HG03095 (cell line): ENCODE results near the gene TRPC6.
"Not testable (repeated sequence)": the region's sequence is repeated elsewhere in the genome, so short reads cannot be mapped to it uniquely, and the experiment has no call there.

Experiments
- ATAC-seq: cut with Tn5 transposase; IDR thresholded peaks from one replicate; pipeline ENCODE4 v1.9.1; 2021; ENCODE audit warnings: moderate library complexity; ENCODE audit not compliant: unreplicated experiment

TRPC6 gene

DNA sequence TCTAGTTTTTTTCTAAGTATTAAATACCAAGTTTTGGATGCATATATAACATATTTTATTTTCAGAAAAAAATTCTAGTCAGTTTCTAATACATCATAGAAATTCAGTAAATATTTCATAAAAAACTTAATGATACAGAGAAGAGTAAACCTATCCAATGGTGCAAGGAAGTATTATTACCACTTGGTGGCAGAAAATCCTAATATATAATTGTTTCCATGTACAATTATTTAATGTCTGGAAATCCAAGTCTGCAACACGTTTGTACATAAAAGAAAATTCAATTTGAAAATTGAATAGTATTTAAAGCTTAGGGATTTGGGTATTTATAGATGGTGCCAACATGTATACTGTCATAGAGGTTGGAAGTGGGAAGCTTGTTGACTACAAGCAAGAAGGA is 127.0 kb downstream of the TRPC6 start:
- ATAC-seq, result no peak

DNA sequence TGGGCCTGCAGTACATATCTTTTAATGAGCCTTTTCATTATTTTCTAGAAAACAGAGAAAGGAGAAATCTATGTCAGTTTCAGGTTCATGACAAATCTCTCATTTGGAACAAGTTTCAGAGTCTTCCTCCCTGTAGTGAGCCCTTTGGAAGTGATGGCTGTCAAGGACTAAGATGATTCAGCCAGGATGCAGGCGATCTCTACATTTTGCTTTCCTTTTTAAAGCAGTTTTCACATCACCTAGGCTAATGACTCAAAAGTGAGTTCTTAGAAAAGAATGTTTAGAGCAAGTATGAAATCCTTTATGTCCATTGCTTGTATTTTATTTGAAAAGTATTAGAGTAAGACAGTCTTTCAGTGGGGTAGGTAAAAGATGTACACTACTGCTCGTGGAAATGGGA is 130.1 kb downstream of the TRPC6 start:
- ATAC-seq, result no peak

DNA sequence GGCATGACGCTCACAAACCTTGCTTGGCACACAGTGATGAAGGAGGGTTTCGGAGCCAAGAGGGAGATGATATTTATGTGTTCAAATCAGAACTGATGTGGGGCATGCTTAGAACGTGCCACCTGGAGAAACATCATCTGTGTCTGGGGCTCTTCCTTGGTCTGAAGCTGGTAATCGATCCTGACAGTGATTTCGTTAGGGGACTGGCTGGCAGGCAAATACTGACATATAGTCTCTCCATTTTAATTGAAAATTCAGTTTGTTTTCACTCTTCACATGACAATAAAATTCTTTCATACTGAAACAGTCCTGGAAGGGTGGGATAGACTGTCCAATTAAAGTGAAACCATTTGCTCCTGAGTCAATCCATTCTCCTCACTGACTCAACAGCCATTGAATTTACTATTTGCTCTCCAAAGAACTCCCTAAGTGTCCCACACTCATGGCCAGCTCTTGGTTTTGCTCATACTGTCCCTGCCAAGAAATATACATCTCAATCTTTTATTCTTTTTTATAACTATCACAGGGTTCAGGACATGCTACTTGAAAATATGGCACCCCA is 134.8 kb downstream of the TRPC6 start:
- no peak for ATAC-seq

DNA sequence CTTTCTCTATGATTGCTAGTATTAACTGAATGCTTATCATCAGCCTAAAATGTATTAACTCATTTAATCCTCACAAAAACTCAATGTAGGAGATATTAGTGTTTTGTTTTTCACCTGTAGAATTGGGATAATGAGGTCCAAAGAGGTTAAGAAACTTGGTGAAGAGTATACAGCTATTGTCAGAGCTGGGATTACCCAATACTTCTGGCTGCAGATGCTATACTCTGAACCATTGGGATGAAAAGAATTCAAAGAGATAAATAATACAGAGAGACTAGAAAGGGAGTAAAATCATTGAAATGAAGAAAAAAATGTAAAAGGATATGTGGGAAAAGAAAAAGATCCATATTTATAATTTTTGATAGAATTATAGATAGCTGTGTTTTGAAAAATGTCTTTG is 137.1 kb downstream of the TRPC6 start:
- ATAC-seq, result no peak

DNA sequence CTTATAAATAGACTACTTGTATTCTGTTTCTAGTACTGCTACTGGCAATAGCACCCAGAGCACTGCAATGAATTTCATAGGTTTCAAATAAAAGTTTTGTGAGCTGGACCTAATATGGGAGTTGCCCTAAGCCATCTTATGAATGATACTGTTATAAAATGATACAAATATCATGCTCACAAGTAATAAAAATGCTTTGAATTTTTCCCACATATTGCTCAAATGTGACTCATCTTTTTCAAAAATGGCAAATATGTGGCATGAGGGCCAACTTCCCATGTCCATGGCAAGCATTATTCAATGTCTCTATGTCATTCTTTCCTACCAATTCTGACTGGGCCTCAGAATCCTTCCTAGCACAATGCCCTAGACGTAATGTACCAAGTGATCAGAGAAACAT is 137.6 kb downstream of the TRPC6 start:
- no peak for ATAC-seq

DNA sequence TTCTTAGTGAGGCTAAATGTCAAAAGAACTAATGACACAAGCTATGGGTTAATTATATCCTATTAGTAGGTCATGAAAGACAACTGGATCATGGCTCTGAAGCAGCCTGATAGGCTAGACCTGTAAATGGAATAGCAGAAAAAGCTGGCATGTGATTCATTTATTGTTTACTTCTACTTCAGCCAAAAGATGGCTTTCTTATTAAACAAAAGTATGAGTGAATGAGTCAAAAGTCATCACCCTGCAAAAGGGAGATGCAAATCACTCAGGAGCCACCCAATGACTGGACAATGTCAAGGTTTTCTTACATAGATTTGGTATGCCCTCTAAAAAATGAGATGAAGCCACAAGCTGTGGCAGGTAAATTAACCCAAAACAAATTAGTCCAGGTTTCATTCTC is 138.0 kb downstream of the TRPC6 start:
- no peak for ATAC-seq

DNA sequence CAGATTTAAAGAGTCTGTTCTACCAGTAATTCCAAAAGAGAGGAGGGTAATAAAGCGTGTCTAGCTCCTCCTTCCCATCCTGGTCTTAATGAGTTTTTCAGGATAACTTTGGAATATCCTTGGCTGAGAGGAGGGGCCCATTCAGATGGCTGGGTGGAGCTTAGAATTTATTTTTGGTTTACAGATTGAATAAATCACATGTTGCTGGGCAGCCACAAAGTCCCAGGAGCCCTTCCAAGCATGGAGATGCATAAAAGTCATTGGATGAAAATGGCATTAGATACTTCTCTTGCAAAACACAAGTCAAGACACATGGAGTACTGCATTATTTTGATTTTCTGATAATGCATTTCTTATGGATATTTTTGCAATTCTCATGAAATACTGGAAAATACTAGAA is 139.0 kb downstream of the TRPC6 start:
- ATAC-seq, result no peak

DNA sequence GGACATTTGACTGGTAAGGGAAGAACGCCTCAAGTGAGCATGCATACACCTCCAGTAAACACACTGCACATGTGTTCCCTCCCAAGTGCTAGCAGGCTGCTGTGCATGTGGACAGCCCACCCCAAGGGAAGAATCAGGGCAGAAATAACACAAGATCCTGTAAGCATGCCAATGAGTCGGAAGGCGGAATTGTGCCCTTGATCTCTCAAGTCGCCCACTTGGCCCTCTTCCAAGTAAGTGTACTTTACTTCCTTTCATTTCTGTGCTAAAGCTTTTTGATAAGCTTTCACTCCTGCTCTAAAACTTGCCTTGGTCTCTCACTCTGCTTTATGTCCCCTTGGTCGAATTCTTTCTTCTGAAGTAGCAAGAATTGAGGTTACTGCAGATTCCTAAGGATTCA is 139.6 kb downstream of the TRPC6 start:
- ATAC-seq, result no peak

DNA sequence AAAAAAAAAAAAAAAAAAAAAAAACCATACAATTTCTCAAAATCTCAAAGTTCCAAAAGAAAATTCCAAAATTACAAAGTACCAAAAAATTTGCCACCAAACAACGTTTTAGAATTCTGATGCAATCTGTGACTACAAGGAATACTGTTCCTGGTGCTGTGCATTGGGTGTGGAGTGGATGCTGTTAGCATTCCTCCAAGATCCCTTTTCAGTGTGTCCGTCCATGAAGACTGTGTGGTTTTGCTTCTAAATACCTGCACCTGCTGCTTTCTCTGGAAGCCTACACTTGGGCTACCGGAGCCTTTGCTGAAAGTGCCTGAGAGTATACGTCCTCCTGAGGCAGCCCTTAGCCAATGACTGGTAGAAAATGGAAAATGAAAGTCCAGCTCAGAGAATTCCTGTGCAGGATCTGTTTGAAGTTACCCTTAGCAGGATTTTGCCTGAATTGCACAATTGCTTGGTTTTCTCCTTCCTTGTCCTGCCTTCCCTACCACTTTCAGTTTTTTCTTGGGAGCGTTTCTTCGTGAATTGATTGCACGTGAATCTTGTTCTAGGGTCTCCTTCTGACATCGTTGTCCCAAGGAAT is 140.8 kb downstream of the TRPC6 start:
- ATAC-seq, result no peak

DNA sequence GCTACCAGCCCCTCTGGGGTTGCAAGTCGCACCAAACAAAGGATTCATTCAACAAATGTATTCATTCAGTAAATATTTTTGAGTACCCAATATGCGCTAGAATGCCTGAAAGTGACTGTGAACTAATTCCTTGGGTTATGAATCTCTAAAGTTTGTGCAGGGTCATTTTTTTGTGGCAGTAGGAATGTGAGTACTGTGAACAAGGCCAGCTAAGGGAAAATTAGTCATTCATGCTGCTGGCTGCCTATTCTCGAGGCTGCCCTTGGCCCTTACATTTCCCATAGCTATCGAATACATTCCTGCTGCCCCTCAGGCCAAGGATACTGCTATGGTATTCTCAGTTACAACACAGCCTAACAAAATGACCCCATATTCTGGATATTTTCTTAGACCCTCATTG is 141.6 kb downstream of the TRPC6 start:
- no peak for ATAC-seq

DNA sequence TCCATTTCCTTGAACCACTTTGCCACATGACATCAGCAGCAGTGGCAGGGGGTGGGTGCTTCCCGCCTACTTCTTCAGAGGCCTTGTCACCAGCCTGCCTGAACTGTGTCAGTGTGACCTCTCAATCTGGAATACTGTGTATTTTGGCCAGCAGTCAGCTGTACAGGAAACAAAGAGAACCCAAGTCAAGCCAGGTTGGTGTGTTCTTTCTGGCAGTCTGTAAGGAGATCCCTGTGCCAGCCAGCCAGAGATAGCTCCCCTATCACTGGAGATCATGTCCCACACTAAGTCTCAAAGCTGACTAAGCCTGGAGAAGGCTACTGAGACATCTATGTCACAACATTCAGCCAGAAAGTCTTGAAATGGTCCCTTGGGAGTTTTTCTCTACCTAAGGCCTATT is 142.1 kb downstream of the TRPC6 start:
- no peak for ATAC-seq

DNA sequence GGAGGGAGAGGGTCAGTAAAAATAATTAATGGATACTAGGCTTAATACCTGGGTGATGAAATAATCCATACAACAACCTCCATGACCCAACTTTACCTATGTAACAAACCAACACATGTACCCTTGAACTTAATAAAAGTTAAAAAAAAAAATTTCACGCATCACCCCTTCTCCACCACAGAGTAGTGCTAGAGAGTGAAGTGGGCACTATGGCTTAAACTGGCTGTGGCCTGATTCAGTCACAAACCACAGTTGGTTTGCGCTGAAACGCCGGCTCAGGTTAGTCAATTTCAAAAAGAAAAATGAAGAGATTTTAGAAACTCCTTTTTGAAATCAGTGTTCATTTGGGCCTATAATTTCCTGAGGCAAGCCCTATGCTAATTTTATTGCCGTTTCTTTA is 144.3 kb downstream of the TRPC6 start:
- ATAC-seq, result no peak

DNA sequence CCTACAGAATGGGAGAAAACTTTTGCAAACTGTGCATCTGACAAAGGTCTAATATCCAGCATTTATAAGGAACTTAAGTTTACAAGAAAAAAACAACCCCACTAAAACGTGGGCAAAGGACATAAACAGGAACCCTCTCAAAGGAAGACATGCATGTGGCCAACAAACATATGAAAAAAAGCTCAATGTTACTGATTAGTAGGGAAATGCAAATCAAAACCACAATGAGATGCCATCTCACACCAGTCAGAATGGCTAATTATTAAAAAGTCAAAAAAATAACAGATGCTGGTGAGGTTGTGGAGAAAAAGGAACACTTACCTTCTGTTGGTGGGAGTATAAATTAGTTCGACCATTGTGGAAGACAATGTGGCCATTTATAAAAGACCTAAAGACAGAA is 145.1 kb downstream of the TRPC6 start:
- not testable (repeated sequence) for ATAC-seq

DNA sequence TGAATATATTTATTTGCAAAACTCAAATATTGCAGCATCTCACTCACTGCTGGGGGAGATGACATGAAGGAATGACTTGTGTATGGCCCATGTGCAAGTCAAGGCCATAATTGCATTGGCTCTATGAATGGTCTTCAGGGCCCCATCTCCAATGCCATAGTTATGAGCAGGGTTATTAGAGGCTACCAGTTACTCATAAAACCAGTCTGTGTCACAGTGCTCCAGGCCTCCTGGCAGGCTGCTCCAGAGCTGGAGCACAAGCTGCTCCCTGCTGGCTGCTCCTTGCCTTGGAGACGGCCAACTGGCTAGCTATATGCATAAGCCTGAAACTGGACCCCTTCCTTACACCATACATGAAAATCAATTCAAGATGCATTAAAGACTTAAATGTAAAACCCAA is 145.7 kb downstream of the TRPC6 start:
- no peak for ATAC-seq

DNA sequence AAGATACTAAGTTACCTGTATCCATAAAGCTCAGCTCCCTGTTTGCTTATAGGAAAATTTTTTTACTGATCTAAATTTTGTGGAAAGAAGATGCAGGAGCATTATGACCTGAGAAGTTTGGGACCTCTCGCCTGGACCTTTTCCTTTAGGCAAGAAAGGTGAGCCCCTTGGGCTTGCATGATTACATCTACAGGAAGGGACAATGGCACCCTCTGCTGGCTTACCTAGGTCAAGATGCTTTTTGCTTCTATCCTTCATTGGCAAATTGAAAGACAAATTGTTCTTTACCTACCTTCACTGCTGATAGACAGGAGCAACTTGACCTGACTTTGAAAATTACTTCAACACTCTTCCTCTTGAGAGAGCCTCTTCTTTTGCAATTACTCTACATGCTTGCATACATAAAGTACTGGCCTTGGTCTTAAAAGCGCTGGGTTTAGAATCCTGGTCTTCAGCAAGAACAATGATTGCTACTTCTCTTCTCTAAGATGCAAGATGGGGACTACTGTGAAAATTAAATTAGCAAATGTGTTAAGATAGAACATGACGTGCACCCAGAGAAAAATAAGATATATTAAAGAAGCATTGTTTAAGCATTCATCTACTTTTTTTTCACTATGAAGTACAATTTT is 147.2 kb downstream of the TRPC6 start:
- ATAC-seq, result no peak

DNA sequence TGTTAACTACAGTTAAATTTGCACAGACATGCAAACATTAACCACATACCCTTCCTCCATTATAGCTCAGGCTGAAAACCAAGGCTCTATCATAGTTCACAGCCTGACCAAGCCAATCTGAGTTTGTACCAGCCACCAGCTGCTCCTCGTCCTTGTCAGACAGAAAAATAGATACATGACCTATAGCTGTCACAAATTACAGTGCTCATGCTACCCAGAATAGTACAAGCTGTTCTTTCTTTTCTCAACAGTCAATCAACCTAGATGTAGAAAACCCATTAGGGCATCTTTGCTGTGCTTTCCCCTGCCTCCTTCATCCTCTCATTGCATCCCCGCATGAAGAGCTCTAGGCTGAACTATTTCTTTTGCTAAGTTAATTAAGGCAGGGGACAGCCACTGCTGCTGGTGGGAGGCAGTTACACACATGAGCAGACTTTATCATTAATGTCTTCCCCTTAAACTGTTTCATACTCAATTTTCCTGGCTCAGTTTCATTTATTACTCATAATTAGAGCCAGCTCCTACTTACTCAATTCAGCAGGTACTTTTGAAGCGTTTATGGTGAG is 148.3 kb downstream of the TRPC6 start:
- ATAC-seq, result no peak

DNA sequence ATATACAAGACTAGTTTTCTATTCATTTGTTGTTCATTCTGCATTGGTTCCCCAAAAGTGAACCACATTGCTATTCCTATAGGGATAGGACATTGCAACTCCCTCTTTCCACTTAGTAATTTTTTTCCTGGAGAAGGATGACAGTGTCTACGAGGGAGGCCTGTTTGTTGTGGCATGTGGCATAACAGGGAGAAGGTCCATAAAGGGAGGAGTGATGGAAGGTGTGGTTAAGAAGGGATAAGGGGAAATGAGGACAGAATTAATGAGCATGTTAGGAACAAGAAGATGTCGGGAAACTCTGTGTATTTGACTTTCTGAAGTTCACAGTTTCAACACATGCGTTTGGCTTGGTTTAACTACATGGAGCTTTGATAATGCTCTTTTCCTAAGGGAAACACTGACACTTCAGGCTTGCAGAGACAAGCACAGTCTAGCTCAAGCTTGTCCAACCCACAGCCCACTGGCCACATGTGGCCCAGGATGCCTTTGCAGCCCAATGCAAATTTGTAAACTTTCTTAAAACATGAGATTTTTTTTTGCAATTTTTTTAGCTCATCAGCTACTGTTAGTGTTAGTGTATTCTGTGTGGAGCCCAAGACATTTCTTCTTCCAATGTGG is 149.7 kb downstream of the TRPC6 start:
- no peak for ATAC-seq

DNA sequence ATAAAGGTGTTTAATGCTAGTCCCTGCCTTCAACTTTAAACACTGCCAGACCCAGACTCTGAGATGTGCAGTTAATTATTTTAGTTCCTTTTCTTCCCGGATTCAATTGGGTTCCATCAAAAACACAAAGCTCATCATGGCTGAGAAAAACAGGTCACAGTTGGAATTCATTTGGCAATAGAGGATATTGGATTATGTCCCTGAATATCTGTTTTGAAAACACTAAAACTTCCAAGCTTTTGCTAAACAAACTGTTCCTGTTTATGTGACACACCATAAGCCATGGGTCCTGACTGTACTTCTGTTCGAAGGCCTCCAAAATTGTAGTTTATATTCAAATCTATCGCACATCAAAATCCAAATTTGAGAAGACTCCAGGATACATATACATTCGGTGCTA is 150.7 kb downstream of the TRPC6 start:
- no peak for ATAC-seq

DNA sequence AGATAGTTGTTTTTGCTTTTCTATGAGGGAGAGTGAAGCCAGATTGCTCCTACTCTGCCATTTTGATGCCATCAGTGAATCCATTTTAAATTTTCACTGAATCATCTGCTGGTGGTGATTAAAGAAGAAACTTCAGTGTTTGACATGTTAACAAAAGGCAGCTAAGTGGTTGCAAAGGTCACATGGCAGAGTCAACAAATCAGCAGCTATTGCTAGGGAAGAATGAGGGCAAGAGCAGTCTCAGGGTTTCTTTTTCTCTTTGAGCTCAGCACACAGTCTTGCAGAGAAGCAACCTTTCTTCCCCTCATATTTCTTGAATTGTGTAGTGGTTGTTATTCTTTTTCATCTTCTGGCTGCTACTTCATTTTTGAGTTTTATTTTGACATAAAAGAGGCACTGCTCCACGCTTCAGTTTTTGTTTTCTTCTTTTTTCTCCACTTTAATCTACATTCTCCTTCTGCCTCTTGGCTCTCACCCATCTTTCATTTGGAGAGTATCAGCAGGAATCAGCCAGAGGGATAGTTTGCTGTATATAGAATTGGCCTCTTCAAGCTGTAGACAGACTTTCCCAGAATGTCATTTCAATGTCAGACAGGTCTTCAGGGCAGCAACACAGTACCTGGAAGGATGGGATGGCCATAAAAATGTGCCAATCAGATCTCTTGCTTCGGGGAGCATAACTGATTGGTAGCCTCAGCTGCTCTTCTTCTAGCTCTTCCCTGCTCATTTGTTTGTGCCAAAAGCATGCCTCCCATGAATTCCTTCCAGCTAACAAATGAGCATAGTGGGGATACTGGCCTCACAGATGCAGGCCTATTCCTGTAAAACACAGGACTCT is 153.9 kb downstream of the TRPC6 start:
- no peak for ATAC-seq

DNA sequence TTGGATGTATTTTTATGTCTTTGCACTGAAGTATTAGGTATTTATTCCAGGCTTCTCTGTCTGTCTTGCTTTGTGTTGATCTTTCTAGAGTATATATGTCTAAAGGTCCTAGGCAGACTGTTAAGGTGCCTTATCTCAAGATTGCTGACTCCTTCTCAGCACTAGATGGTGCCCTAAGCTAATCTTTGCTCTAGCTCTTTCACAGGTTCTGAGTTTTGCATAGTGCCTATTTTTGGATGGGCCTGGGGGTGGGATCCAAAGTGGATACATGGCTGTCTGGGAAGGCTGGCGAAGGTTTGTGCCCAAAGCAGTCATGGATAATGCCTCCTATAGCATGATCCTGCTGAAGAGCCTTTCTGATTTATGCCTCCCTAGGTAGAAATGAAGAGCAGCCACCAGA is 154.9 kb downstream of the TRPC6 start:
- no peak for ATAC-seq

DNA sequence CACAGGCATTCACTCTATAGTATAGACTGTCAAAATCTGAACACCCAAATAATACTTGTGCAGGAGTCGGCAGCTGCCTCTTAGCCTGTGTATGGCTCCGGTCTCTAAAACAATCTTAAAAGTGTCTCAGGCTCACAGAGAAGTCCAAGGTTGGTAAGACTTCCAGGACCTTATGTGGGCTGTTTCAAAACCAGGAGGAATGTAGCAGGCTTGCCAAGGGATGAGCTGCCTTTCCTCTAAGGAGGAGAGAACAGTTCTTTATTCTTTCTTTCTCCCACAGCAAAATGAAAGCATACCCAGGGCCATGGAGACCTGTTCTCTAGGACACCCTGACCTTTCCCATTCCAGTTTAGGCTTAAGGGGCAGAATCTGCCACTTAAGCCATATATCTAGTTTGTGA is 176.5 kb downstream of the TRPC6 start:
- no peak for ATAC-seq
